Fibroblast of mammary gland (primary cell): ENCODE results near the gene KL.
A peak's percentile ranks its signal among the peaks of the same experiment; 100 is the strongest.

ENCODE experiments used
- DNase-seq: peaks from one replicate; pipeline ENCODE4 v3.0.0-alpha.2; 2010; ENCODE audit warnings: low read depth
- H3K4me3 ChIP-seq: 2 replicates; pipeline ENCODE4 v1.5.1; 2011; ENCODE audit warnings: low read depth, mild to moderate bottlenecking, low read length, moderate library complexity; ENCODE audit not compliant: control insufficient read depth
- TF ChIP-seq, protein P1 (sequence below): conservative IDR thresholded peaks from 2 replicates; pipeline ENCODE4 v1.5.1; 2011; ENCODE audit warnings: low read depth, low read length, inconsistent platforms; ENCODE audit not compliant: control insufficient read depth, insufficient read depth

KL gene

GRCh38 chr13:33092073-33092987 lies 76.1 kb downstream of the KL start:
- TF ChIP-seq, protein P1, sequence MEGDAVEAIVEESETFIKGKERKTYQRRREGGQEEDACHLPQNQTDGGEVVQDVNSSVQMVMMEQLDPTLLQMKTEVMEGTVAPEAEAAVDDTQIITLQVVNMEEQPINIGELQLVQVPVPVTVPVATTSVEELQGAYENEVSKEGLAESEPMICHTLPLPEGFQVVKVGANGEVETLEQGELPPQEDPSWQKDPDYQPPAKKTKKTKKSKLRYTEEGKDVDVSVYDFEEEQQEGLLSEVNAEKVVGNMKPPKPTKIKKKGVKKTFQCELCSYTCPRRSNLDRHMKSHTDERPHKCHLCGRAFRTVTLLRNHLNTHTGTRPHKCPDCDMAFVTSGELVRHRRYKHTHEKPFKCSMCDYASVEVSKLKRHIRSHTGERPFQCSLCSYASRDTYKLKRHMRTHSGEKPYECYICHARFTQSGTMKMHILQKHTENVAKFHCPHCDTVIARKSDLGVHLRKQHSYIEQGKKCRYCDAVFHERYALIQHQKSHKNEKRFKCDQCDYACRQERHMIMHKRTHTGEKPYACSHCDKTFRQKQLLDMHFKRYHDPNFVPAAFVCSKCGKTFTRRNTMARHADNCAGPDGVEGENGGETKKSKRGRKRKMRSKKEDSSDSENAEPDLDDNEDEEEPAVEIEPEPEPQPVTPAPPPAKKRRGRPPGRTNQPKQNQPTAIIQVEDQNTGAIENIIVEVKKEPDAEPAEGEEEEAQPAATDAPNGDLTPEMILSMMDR, result no peak
- DNase-seq, result no peak
- H3K4me3 ChIP-seq, result no peak overlapping the region

GRCh38 chr13:33096886-33097605 lies 80.8 kb downstream of the KL start:
- no peak for DNase-seq
- H3K4me3 ChIP-seq, result no peak overlapping the region
- TF ChIP-seq, protein P1, result no peak

DNA sequence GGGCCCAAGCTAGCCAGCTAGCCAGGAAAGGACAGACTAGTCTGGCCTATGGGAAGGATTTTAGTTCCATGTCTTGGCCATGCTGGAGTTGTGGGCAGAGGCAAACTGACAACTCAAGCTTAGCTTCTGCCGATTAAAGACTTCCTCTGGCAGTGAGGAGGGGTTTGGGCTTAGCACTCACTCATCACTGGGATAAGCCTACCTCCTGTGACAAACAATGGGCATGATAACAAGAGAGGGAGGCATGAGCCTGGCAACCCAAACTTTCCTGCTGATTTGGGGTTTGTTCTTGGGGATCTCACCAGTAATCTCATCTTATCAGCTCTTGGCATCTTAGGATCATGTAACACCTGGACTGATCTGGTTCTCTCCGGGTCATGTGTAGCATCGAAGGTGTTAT lies 83.6 kb downstream of the KL start:
- no peak for DNase-seq
- TF ChIP-seq, protein P1, result no peak
- H3K4me3 ChIP-seq, result no peak overlapping the region

- no peak overlapping the region for H3K4me3 ChIP-seq
- peak; percentile 34 for DNase-seq
- TF ChIP-seq, protein P1, result no peak
These were observed 84.7 kb downstream of the KL start for GRCh38 chr13:33100886-33101285.

GRCh38 chr13:33101835-33102234 lies 85.6 kb downstream of the KL start:
- no peak for DNase-seq
- H3K4me3 ChIP-seq, result no peak overlapping the region
- TF ChIP-seq, protein P1, result no peak

DNA sequence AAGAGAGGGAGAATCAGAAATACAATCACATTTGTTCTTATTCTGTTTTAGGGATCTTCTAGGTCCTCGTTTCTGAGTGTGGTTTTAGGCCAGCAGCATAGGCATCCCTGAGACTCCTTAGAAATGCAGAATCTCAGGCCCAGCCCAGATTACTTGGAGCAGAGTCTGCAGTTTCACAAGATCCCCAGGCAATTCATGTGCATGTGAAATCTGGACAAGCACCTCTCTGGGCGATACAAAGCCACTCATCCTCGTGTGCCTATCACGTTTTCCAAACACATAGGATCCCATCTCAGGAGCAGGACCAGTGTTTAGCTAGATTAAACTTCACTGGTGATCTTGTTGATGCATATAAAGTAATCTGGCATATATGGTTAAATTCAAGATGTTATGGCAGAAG lies 87.2 kb downstream of the KL start:
- no peak for DNase-seq
- no peak overlapping the region for H3K4me3 ChIP-seq
- TF ChIP-seq, protein P1, result no peak
